WTC11 (cell line): ENCODE results near the gene GTF3C1. TPM values are rescaled to one million over a fixed set of nuclear protein-coding genes. Genes with fewer than 3 reads are reported as not detected.

Source experiments
- ATAC-seq: fragments of 200-7000 bp; cut with Tn5 transposase; 2 replicates; pipeline ENCODE4 v1.10.0; 2021; ENCODE audit warnings: mild to moderate bottlenecking, moderate library complexity
- CTCF ChIA-PET: fragments of 300-600 bp; sonication (Branson Sonifier 250); formaldehyde crosslinking; loops from one replicate; lab custom pipeline; 2021; ENCODE audit warnings: antibody characterized with exemption; lab: Charles Lee
- POLR2A ChIA-PET: fragments of 350-600 bp; sonication (Branson Sonifier 250); formaldehyde crosslinking; loops from one replicate; lab custom pipeline; 2021; ENCODE audit warnings: antibody characterized with exemption; lab: Charles Lee
- DNase-seq: peaks from one replicate; pipeline ENCODE4 v3.0.0; 2021; ENCODE audit warnings: low spot score
- H3K27ac Mint-ChIP-seq: 2 replicates; pipeline ENCODE4 v1.8.0; 2021; ENCODE audit warnings: mixed read lengths
- H3K27me3 Mint-ChIP-seq: 2 replicates; pipeline ENCODE4 v1.8.0; 2021; ENCODE audit warnings: low read depth, mild to moderate bottlenecking, moderate library complexity, mixed read lengths
- H3K36me3 Mint-ChIP-seq: 2 replicates; pipeline ENCODE4 v1.8.0; 2021; ENCODE audit warnings: mixed read lengths
- H3K4me1 Mint-ChIP-seq: 2 replicates; pipeline ENCODE4 v1.8.0; 2022; ENCODE audit warnings: mixed read lengths
- H3K4me3 Mint-ChIP-seq: 2 replicates; pipeline ENCODE4 v1.8.0; 2021; ENCODE audit warnings: mild to moderate bottlenecking, moderate library complexity, mixed read lengths
- H3K9me3 Mint-ChIP-seq: 2 replicates; pipeline ENCODE4 v1.8.0; 2021; ENCODE audit warnings: mixed read lengths
- AR ChIP-seq: fragments of 250-450 bp; sonication (Bioruptor Pico); IDR thresholded peaks from 2 replicates; pipeline ENCODE4 v1.9.0; 2021; ENCODE audit warnings: mild to moderate bottlenecking
- ATF2 ChIP-seq: sonication (generic); formaldehyde crosslinking; IDR thresholded peaks from 2 replicates; pipeline ENCODE4 v1.8.1; 2022; ENCODE audit warnings: low read depth, missing genetic modification reagents, borderline replicate concordance
- CDX4 ChIP-seq: fragments of 250-450 bp; sonication (Bioruptor Pico); IDR thresholded peaks from 2 replicates; pipeline ENCODE4 v1.9.0; 2021; ENCODE audit warnings: moderate library complexity, mild to moderate bottlenecking, inconsistent platforms, borderline replicate concordance
- EMX1 ChIP-seq: fragments of 250-450 bp; sonication (Bioruptor Pico); IDR thresholded peaks from 2 replicates; pipeline ENCODE4 v1.8.0; 2021; ENCODE audit warnings: mild to moderate bottlenecking
- ETV6 ChIP-seq: sonication (generic); formaldehyde crosslinking; IDR thresholded peaks from 2 replicates; pipeline ENCODE4 v1.8.1; 2022; ENCODE audit warnings: mild to moderate bottlenecking, missing genetic modification reagents
- FOXJ3 ChIP-seq: sonication (generic); formaldehyde crosslinking; IDR thresholded peaks from 2 replicates; pipeline ENCODE4 v1.9.0; 2021; ENCODE audit warnings: missing genetic modification reagents, mild to moderate bottlenecking, borderline replicate concordance
- FOXP4 ChIP-seq: sonication (generic); formaldehyde crosslinking; IDR thresholded peaks from 2 replicates; pipeline ENCODE4 v1.8.0; 2022; ENCODE audit warnings: mild to moderate bottlenecking, missing genetic modification reagents
- HMGXB4 ChIP-seq: sonication (generic); formaldehyde crosslinking; IDR thresholded peaks from 2 replicates; pipeline ENCODE4 v1.8.1; 2023; ENCODE audit warnings: mild to moderate bottlenecking, moderate library complexity, missing genetic modification reagents
- NFE2L1 ChIP-seq: sonication (generic); formaldehyde crosslinking; IDR thresholded peaks from 2 replicates; pipeline ENCODE4 v1.8.1; 2023; ENCODE audit warnings: missing genetic modification reagents
- RORB ChIP-seq: fragments of 250-450 bp; sonication (Bioruptor Pico); IDR thresholded peaks from 2 replicates; pipeline ENCODE4 v1.9.0; 2021; ENCODE audit warnings: mild to moderate bottlenecking
- USF1 ChIP-seq: sonication (generic); formaldehyde crosslinking; IDR thresholded peaks from 2 replicates; pipeline ENCODE4 v1.8.0; 2022; ENCODE audit warnings: mild to moderate bottlenecking, missing genetic modification reagents
- ZNF317 ChIP-seq: sonication (generic); formaldehyde crosslinking; IDR thresholded peaks from 2 replicates; pipeline ENCODE4 v1.8.1; 2023; ENCODE audit warnings: low read depth, mild to moderate bottlenecking, moderate library complexity, missing genetic modification reagents, borderline replicate concordance
- total RNA-seq: library from RNA; stranded (reverse); gene quantifications from 3 replicates; pipeline ENCODE4 v1.2.3, GENCODE V29; 2021

The GTF3C1 gene
- total RNA-seq, 1 experiment from 2014 or later: 146 TPM

- TF ChIP-seq CDX4 (CRISPR knock-in tag): no peak
- no peak for TF ChIP-seq AR (CRISPR knock-in tag)
- no peak for TF ChIP-seq NFE2L1 (CRISPR knock-in tag)
- TF ChIP-seq ETV6 (CRISPR knock-in tag): no peak
These were observed 8.7 kb upstream of the GTF3C1 start (continued) for GRCh38 chr16:27558434-27558833.

- no peaks in the 10 kb centered on the region for H3K9me3 Mint-ChIP-seq
- H3K4me1 Mint-ChIP-seq: peaks cover 2% of the 10 kb centered on the region; the same call in 1 of the 2 replicates
- H3K4me3 Mint-ChIP-seq: no peak overlapping the region
- ATAC-seq: no peak
- H3K27me3 Mint-ChIP-seq: no peaks in the 10 kb centered on the region
- DNase-seq: no peak
- POLR2A ChIA-PET: no interaction called here
- no peaks in the 10 kb centered on the region for H3K36me3 Mint-ChIP-seq
- CTCF ChIA-PET: no interaction called here
- H3K27ac Mint-ChIP-seq: no peak overlapping the region
- TF ChIP-seq FOXP4: no peak
- TF ChIP-seq AR (CRISPR knock-in tag): no peak
- TF ChIP-seq EMX1 (CRISPR knock-in tag): no peak
- no peak for TF ChIP-seq USF1 (CRISPR knock-in tag)
- TF ChIP-seq ATF2 (CRISPR knock-in tag): no peak
- TF ChIP-seq HMGXB4 (CRISPR knock-in tag): no peak
- TF ChIP-seq RORB: no peak
- TF ChIP-seq ZNF317 (CRISPR knock-in tag): no peak
- TF ChIP-seq FOXJ3 (CRISPR knock-in tag): no peak
These were observed 6.8 kb upstream of the GTF3C1 start for GRCh38 chr16:27556471-27556870.
